Endodermal cell (in vitro differentiated cells): ENCODE results near the gene NEU3. TPM values are rescaled to one million over a fixed set of nuclear protein-coding genes. Genes with fewer than 3 reads are reported as not detected.
A peak's percentile ranks its signal among the peaks of the same experiment; 100 is the strongest.
"Not testable (repeated sequence)": the region's sequence is repeated elsewhere in the genome, so short reads cannot be mapped to it uniquely, and the experiment has no call there.

ENCODE experiments used
- DNase-seq: peaks from one replicate; pipeline ENCODE4 v3.0.0-alpha.2; 2017
- H3K27ac ChIP-seq: 2 replicates; pipeline ENCODE4 v1.5.1; 2013; ENCODE audit warnings: mild to moderate bottlenecking, low read depth, low read length, moderate library complexity
- H3K27me3 ChIP-seq: 2 replicates; pipeline ENCODE4 v1.6.1; 2013; ENCODE audit warnings: mild to moderate bottlenecking, low read length, moderate library complexity; ENCODE audit not compliant: insufficient read depth, control insufficient read depth, poor library complexity, severe bottlenecking
- H3K36me3 ChIP-seq: 2 replicates; pipeline ENCODE4 v1.7.0; 2013; ENCODE audit warnings: mild to moderate bottlenecking, low read length, moderate library complexity; ENCODE audit not compliant: control insufficient read depth, insufficient read depth
- H3K4me1 ChIP-seq: one replicate; pipeline ENCODE4 v1.7.0; 2013; ENCODE audit warnings: low read length; ENCODE audit not compliant: control insufficient read depth, insufficient read depth
- H3K4me3 ChIP-seq: 2 replicates; pipeline ENCODE4 v1.5.1; 2013; ENCODE audit warnings: mild to moderate bottlenecking, low read length, moderate library complexity
- H3K9ac ChIP-seq: 2 replicates; pipeline ENCODE4 v1.6.1; 2013; ENCODE audit warnings: mild to moderate bottlenecking, low read length, moderate library complexity; ENCODE audit not compliant: poor library complexity, severe bottlenecking; ENCODE audit errors: extremely low read depth
- H3K9me3 ChIP-seq: 2 replicates; pipeline ENCODE4 v1.6.1; 2013; ENCODE audit warnings: mild to moderate bottlenecking, low read length, moderate library complexity; ENCODE audit not compliant: control insufficient read depth
- H3K27ac Mint-ChIP-seq: 2 replicates; pipeline ENCODE4 v1.8.0; 2020; ENCODE audit warnings: mixed read lengths
- H3K27me3 Mint-ChIP-seq: 2 replicates; pipeline ENCODE4 v1.8.0; 2021; ENCODE audit warnings: mild to moderate bottlenecking, mixed read lengths; ENCODE audit not compliant: insufficient read depth
- H3K36me3 Mint-ChIP-seq: 2 replicates; pipeline ENCODE4 v1.8.0; 2020; ENCODE audit warnings: low read depth, mixed read lengths
- H3K4me1 Mint-ChIP-seq: 2 replicates; pipeline ENCODE4 v1.8.0; 2020; ENCODE audit warnings: mixed read lengths
- H3K4me3 Mint-ChIP-seq: 2 replicates; pipeline ENCODE4 v1.8.0; 2020; ENCODE audit warnings: mild to moderate bottlenecking, moderate library complexity, mixed read lengths
- H3K9me3 Mint-ChIP-seq: 2 replicates; pipeline ENCODE4 v1.8.0; 2020; ENCODE audit warnings: mild to moderate bottlenecking, mixed read lengths
- CTCF ChIP-seq: fragments of 200-600 bp; sonication (generic); conservative IDR thresholded peaks from 2 replicates; pipeline ENCODE4 v1.5.0; 2021; ENCODE audit warnings: antibody characterized with exemption, mild to moderate bottlenecking
- WGBS, 2 experiments: methylation state at CpG; one replicate each; pipeline versions ENCODE4 v1.1.5 to v1.1.7; 2013; ENCODE audit warnings: missing lambda C conversion rate in 2 of 2, mixed read lengths in 1 of 2; ENCODE audit not compliant: insufficient coverage in 1 of 2, insufficient read length in 1 of 2; 5-methylcytosine and 5-hydroxymethylcytosine counted together
- total RNA-seq, 2 donors: library from RNA; stranded (reverse); fragmentation: NEBNext Ultra II Directional in 1 of 2; extraction: Animal tissue kit (Norgen Biotek cat#: 25700) in 1 of 2; gene quantifications; 2 replicates in 1 of 2; 3 replicates in 1 of 2; pipeline ENCODE4 v1.2.1, GENCODE V29; 2021

Gene NEU3
- total RNA-seq, 2 donors from 2014 or later: 9.1 to 10.8 TPM

- peaks cover 14% of the 10 kb centered on the region for H3K9me3 ChIP-seq
- DNase-seq: peak; percentile 33
- no peak overlapping the region for H3K9ac ChIP-seq
- Mint-ChIP-seq H3K9me3 (peaks cover 23% of the 10 kb centered on the region), H3K4me3 (no peak overlapping the region), H3K27me3 (peaks cover 3% of the 10 kb centered on the region), H3K4me1 (peaks cover 4% of the 10 kb centered on the region), H3K27ac (no peak overlapping the region), H3K36me3 (peaks cover 5% of the 10 kb centered on the region)
- 43 to 71% methylated on average over 1 to 2 of the region's 2 CpGs for WGBS, 2 experiments
- H3K27ac ChIP-seq: no peak overlapping the region
- no peaks in the 10 kb centered on the region for H3K36me3 ChIP-seq
- no peaks in the 10 kb centered on the region for H3K4me1 ChIP-seq
- no peak for TF ChIP-seq CTCF
- H3K27me3 ChIP-seq: no peaks in the 10 kb centered on the region
- no peak overlapping the region for H3K4me3 ChIP-seq
Observed at GRCh38 chr11:75041263-75041662, 52.5 kb downstream of the NEU3 start.

GRCh38 chr11:75041821-75042220 lies 53.1 kb downstream of the NEU3 start:
- H3K4me1 ChIP-seq, H3K4me3 Mint-ChIP-seq, DNase-seq, H3K36me3 ChIP-seq, H3K27me3 ChIP-seq, H3K27me3 Mint-ChIP-seq, H3K27ac ChIP-seq, H3K36me3 Mint-ChIP-seq, H3K9ac ChIP-seq, H3K27ac Mint-ChIP-seq, H3K4me3 ChIP-seq, H3K4me1 Mint-ChIP-seq: not testable (repeated sequence)
- WGBS, 2 experiments: 50% methylated on average over 3 of the region's 3 CpGs; no CpG with 5 or more reads in 1 of the 2 experiments
- H3K9me3 ChIP-seq: peaks cover 14% of the 10 kb centered on the region
- H3K9me3 Mint-ChIP-seq: peaks cover 23% of the 10 kb centered on the region

GRCh38 chr11:75044381-75045170 lies 55.8 kb downstream of the NEU3 start:
- 90 to 93% methylated on average over 11 to 15 of the region's 15 CpGs for WGBS, 2 experiments

GRCh38 chr11:75046668-75047067 lies 57.9 kb downstream of the NEU3 start:
- H3K4me3 Mint-ChIP-seq, DNase-seq: not testable (repeated sequence)
- 67 to 82% methylated on average over 3 to 5 of the region's 5 CpGs for WGBS, 2 experiments

More at GRCh38 chr11:75044381-75045170, 55.8 kb downstream of the NEU3 start:
- peaks cover 14% of the 10 kb centered on the region for H3K9me3 ChIP-seq
- not testable (repeated sequence) for H3K27me3 ChIP-seq, H3K9ac ChIP-seq, H3K4me3 Mint-ChIP-seq, H3K27ac ChIP-seq, H3K4me1 ChIP-seq, H3K27ac Mint-ChIP-seq, H3K4me1 Mint-ChIP-seq, H3K36me3 ChIP-seq, H3K36me3 Mint-ChIP-seq, H3K4me3 ChIP-seq, H3K27me3 Mint-ChIP-seq
- DNase-seq: peak; percentile 64
- H3K9me3 Mint-ChIP-seq: peaks cover 20% of the 10 kb centered on the region

More at GRCh38 chr11:75046668-75047067, 57.9 kb downstream of the NEU3 start:
- not testable (repeated sequence) for H3K4me3 ChIP-seq, H3K27me3 ChIP-seq, H3K9me3 ChIP-seq, H3K36me3 Mint-ChIP-seq, H3K27ac Mint-ChIP-seq, H3K9me3 Mint-ChIP-seq, H3K9ac ChIP-seq, H3K27ac ChIP-seq, H3K27me3 Mint-ChIP-seq, H3K4me1 ChIP-seq, H3K36me3 ChIP-seq
- H3K4me1 Mint-ChIP-seq: peaks cover 16% of the 10 kb centered on the region
